Colon (tissue), 2 donors: Measurements from ENCODE around the gene CYP4F11.
"Not testable (repeated sequence)": the region's sequence is repeated elsewhere in the genome, so short reads cannot be mapped to it uniquely, and the experiment has no call there.

Source experiments
- FAIRE-seq: peaks from 2 replicates; lab custom pipeline; 2012; peaks lifted over from hg19 to GRCh38; lab: Jason Lieb, UNC
- donor health status: control.
- donor health status: control.

The CYP4F11 gene, protein sequence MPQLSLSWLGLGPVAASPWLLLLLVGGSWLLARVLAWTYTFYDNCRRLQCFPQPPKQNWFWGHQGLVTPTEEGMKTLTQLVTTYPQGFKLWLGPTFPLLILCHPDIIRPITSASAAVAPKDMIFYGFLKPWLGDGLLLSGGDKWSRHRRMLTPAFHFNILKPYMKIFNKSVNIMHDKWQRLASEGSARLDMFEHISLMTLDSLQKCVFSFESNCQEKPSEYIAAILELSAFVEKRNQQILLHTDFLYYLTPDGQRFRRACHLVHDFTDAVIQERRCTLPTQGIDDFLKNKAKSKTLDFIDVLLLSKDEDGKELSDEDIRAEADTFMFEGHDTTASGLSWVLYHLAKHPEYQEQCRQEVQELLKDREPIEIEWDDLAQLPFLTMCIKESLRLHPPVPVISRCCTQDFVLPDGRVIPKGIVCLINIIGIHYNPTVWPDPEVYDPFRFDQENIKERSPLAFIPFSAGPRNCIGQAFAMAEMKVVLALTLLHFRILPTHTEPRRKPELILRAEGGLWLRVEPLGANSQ

DNA sequence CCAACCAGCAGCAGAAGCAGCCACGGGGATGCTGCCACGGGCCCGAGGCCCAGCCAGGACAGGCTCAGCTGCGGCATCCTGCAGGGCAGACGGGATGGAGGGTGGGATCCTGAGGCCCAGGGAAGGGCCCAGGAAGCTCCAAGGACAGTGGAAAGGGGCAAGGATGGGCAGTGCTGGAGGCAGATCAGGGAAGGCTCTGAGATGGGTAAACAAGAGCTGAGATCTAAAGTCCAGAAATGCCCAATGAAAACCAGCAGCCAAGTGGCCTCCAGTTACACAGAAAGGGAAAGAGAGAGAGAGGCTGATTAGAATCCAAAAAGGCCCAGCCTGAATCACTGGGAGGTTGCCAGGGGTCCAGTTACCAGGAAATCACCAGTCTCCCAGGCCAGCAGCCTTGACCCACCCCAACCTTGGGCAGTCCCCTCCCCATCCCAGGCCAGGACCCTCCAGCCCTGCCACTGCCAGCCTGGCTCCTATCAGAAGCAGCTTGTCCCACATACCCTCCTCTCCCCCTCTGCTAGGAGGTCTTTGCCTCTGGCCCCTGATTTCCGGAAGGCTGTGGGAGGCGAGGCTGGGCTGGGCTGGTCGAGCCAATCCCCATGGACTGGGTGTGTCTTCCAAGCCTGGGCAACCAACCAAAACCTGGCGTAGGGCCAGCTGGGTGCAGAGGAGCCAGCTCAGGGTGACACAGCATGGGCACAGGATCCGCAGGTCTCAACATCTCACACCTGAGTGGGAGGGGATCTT lies at the start of gene CYP4F11:
Gene CYP4F11 (minus strand): TSS at position 198 of the 747 bp plus-strand sequence. CDS start 121 bp downstream, at position 77.
- FAIRE-seq, result no peak

DNA sequence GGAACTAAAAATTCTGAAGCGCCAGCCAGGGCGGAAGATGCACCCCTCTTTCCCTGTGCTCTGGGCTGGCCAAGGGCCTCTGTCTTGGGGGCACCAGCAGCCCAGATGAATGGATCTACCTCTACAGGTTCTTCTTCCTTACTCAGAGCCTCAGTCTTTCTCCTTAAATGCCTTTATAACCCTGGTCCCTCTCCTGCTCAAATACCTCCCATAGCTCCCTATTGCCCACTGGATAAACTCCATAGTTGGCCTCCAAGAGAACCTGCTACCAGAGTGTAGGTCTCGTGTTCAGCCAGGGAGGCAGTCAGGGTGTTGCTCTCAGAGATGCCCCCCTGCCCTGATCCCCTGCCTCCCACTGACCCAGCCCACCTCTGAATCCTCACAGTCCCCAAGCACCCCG lies 45.0 kb upstream of the CYP4F11 start:
- no peak for FAIRE-seq

DNA sequence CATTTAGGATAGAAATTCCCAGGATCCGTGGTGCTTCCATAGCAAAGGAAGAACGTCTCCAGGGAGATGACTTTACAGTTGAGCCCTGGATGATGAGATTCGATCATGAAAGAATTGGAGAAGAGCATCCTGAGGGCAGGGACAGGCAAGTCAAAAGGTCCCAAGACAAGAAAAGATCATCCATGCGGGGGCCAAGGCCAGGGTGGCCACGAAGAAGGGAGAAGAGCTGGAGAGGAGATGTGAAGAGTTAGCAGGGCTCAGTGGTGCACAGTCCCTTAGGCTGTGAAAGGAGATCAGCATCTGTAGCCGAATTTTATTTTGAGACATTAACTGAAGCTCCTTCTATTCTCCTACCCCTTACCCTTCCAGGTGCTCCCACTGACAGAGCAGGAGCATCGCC lies 43.4 kb upstream of the CYP4F11 start:
- no peak for FAIRE-seq

DNA sequence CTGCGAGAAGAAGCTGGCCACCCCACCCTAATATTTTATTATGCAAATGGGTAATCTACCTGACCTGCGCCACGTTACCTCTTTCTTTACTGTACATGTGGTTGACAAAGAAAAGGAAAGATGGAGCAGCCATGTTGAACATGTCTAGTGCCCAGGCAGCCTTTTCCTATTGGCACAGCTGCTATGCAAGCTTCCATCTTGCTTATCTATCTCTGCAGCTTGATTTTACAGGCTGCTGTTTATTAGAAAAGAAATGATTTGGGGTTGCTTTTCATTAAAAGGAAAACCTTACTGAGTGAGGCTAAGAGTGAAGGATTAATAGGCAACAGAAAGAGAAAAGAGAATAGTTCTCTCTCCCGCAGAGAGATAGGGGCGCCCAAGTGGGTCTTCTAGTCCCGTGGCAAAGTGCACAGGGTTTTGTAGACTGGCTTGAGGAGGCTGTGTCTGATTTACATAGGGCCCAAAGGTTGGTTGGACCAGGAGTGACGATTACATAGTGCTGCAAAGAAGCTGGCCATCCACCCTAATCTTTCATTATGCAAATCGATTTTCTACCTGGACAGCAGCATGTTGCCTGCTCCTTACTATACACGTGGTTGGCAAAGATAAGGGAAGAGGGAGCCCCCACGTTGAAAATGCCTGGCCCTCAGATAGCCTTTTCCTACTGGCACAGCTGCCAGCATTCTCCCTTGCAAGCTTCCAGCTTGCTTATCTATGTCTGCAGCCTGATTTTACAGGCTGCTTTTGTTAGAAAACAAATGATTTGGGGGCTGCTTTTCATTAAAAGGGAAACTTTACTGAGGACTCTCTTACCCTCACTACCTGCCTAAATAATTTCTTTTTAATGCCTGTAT lies 42.7 kb upstream of the CYP4F11 start:
- FAIRE-seq, result no peak

DNA sequence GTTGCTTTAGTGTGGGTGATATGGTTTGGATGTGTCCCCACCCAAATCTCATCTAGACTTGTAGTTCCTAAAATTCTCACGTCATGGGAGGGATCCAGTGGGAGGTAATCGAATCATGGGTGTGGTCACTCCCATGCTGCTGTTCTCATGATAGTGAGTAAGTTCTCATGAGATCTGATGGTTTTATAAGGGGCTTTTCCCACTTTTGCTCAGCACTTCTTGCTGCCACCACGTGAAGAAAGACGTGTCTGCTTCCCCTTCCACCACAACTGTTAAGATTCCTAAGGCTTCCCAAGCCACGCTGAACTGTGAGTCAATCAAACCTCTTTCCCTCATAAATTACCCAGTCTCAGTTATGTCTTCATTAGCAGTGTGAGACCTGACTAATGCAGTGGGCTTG lies 40.5 kb upstream of the CYP4F11 start:
- no peak for FAIRE-seq

DNA sequence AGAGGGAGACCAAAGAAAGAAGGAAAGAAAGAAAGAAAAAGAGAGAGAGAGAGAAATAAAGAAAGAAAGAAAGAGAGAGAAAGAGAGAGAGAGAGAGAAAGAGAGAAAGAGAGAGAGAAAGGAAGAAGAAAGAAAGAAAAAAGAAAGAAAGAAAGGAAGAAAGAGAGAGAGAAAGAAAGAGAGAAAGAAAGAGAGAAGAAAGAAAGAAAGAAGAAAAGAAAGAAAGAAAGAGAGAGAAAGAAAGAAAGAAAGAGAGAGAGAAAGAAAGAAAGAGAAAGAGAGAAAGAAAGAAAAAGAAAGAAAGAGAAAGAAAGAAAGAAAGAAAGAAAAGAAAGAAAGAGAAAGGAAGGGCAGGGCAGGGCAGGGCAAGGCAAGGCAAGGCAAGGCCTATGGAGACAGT lies 37.7 kb upstream of the CYP4F11 start:
- not testable (repeated sequence) for FAIRE-seq

DNA sequence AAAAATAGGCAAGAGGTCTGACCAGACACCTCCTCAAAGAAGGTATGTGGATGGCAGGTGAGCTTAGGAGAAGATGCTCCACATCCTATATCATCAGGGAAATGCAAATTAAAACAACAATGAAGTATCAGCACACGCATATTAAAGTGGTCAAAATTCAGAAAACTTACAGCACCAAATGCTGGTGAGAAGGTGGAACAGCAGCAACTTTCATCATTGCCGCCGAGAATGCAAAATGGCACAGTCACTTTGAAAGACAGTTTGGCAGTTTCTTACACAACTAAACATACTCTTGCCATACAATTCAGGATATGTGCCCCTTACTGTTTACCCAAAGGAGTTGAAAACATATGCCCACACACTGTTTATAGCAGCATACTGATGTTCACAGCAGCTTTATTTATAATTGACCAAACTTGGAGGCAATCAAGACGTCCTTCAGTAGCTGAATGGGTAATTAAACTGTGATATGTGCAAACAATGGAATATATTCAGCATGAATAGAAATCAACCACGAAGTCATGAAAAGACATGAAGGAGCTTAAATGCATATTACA lies 37.0 kb upstream of the CYP4F11 start:
- FAIRE-seq, result no peak

DNA sequence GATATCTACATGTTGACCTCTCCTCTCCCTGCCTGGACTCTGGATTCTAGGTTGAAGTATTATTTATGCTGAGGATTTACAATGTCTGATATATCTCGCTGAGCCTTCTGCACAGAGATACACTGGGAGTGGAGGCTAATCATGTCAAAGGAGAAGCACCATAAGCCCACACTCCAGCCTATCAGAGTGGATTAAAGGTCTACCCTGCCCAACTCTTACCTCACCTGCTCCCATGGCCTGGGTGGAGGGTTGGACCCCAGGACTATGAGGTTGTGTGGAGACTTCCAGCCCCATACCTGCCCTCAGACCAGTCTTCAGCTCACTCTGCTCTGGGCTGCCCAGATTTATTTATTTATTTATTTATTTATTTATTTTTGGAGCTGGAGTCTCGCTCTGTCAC lies 29.9 kb upstream of the CYP4F11 start:
- no peak for FAIRE-seq

DNA sequence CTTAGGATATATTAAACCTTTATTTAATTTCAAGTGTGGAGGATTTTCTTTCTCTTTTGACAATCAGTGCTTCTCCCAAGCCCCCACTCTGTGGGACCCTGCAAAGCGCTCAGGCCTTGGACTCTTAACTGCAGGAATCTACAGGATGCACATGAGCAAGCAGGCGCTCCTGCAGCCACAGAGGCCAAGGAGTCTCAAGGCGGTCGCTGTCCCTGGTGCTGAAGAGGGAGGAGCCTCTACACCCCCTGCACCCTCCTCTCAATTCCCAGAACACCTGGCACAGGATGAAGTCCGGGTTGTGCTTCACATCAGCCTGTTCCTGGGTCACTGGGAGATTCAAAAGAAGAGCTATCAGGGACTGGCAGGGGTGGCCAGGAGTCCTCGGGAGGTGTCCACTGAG lies 28.0 kb upstream of the CYP4F11 start:
- no peak for FAIRE-seq

DNA sequence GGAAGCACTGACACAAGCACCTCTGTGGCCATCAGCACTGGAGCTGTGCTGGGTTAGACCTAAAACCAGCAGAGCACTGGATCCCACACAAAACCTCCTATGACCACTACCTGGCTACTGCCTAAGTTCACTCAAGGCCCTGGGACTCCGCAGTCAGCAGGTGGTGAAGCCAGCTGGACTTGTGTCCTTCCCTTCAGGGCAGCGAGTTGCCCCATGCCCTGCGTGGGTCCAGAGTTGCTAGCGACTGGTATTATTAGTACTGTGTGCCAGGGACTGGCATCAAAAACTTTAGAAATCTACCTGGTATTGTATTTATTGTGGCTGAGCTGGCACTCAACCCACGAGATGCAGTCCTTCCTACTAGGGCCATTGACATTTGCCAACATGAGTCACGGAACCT lies 20.5 kb upstream of the CYP4F11 start:
- FAIRE-seq, result no peak

DNA sequence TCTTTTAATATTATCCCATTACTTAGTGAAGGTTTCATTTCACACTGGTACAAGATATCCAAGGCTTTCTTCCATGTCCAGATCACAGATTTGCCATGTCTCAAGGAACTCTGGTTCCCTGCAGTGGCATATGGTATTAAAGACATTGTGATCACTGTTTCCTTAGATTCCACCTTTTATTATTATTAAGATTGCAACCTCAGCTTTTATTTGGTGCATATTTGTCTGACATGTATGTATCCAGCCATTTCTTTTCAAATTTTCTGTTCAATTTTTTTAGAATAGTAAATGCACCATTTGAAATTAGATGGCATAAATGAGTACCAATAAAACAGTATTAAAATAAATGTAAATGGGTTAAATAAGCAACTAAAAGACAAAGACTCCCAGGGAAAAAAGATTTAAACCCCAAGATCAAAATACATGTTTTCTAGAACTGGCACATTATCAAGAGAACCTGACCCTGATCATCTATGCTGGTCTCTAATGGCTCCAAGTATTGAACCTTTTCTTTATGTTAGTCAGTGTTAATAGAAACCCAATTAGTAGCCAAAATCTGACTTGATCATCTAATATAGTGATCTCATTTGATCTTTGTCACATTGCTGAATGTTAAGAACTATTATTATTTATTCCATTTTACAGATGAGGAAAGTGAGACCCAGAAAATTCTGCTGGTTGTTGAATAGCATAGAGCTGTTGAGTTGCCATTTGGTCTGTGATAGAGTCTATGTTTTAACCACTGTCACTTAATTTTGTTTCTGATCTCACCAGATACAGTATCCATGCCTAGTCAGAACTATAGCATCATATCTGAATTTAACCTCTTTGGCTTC lies 14.1 kb upstream of the CYP4F11 start, which contains the start of gene OR10H4:
Gene OR10H4 (plus strand): TSS at position 786 of the 836 bp plus-strand sequence. CDS start 0 bp downstream, at position 786.
- no peak for FAIRE-seq

DNA sequence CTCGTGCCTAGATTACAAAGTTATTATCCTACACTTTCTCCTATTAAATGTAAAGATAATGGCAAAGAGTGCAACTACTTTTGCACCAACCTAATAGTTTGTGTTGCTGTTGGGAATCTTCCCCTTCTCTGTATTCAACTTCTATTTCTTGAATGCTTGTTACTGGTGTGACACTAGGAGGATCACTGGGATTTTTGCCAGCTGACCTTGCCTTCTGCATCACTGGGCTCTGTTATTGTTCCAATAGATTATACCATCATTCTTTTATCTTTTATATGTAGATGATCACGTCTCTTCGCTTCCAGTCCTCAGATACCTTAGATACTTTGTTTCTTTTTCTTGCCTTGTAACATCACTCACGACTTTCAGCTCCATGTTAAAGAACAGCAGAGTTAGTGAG lies 11.0 kb upstream of the CYP4F11 start:
- no peak for FAIRE-seq

DNA sequence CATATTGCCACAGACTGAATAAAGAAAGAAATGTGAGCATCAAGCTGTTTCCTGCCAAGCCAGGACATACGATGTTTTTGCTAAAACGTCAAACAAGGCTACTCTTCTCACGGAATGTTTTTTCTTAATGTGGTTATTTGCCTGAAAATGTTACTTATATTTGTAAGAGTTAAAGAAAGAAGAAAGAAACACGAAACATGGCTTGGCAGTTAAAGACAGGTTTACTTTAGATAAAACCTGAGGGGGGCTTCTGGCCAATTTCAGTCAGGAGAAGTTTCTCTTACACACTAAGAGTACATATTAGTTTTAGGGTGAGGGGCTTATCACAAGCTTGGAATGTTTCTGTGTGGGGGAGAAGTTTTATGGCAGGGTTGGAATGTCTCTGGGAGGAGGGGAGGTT lies 10.1 kb upstream of the CYP4F11 start:
- FAIRE-seq, result no peak

DNA sequence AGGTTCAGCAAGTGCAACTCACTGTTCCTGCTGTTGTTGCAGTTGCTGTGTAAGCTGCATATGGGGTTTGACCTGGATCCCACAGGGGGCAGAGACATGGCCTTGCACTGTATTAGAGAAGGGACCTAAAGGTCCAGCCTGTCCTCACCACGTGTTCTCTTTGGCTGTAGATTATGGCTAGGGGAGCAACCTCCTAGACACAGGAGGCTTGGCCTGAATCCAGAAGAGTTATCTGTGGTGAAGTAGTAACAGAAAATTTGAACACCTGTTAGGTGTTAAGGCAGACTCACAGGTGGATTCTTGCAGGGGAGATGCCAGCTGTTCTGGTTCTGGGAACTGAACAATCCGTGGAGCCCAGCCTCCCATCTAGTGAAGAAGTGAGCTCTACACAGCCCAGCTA lies 3.4 kb upstream of the CYP4F11 start:
- FAIRE-seq, result no peak

DNA sequence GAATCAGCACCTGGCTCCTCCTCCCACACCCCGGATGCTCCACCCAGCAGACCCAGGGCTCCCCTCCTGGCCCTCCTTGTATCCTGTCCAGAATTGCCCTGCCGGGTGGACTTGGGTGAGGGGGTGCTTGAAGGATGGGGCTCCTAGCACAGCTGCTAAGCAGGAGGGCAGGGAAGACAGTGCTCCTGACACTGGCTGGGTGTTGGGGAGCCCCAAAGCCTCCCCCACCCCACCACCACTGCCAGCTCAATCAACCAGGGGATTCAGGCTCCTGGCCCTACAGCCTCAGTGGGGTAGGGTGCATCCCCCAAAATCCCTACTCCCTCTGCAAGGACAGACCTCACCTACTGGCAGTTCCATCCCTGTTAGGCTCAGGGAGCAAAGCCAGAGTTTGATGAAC lies 2.6 kb upstream of the CYP4F11 start:
- no peak for FAIRE-seq

DNA sequence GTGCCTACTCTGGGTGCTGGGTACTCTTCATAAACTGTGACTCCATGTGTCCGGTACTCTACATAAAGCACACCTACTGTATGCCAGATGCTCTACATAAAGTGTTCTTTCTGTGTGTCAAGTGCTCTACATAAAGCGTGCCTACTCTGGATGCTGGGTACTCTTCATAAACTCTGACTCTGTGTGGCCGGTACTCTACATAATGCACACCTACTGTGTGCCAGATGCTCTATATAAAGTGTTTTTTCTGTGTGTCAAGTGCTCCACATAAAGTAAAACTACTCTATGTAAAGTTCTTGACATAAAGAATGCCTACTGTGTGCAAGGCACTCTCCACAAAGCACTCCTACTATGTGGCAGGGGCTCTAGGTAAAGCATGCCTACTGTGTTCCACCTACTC lies 1.8 kb upstream of the CYP4F11 start:
- FAIRE-seq, result no peak

DNA sequence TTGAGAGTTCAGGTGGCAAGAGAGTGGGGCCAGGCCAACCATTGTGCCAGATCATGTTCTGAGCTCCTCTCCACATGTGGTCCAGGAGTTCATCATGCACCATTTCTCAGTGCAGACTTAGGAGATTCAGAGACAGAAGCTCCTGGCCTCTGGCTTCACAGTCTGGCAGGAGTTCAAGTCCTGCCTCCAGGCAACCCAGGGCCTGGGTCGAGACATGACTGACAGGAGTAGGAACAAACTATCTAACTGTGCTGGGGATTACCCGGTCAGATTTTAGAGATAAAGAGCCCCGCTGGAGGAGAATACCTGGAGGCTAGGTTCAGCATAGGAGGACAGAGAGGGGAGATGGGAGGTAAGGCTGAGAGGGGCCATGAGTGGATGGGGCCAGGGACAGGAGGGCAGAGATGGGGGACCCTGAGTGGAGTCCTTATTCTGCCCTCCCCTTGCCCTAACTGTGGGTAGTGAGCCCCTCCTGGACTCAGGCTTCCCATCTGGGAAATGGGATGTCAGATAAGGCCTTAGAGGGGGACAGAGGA lies 906 bp upstream of the CYP4F11 start:
- FAIRE-seq, result no peak

DNA sequence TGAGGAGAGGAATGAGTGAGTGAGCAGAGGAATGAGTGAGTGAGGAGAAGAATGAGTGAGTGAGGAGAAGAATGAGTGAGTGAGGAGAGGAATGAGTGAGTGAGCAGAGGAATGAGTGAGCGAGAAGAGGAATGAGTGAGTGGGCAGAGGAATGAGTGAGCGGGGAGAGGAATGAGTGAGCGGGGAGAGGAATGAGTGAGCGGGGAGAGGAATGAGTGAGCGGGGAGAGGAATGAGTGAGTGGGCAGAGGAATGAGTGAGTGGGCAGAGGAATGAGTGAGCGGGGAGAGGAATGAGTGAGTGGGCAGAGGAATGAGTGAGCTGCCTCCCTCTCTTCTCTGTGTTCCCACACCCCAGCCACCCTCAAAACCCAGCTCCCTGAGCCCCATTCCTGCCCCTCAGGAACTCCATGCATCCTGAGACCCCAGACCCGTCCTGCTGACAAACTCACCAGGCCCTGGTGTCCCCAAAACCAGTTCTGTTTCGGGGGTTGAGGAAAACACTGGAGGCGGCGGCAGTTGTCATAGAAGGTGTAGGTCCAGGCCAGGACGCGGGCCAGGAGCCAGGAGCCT lies 483 bp downstream of the CYP4F11 start:
- not testable (repeated sequence) for FAIRE-seq

DNA sequence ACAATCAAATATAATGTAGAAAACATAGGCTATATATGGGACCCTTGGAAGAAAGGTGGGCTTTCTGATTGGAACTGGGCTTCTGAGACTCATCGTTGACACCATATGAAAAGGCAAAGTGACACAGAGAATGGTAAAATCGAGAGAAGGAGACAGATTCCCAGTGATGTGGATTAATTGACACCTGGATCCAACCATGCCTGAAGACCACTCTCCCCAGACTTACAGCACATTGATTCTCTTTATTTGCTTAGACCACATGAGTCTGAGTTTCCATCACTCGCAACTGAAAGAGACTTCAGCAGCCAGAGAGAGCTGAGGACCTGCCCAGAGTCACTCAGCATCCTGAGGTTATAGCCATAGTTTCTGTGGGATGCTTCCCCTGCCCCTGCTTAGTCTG lies 6.0 kb downstream of the CYP4F11 start:
- FAIRE-seq, result no peak

DNA sequence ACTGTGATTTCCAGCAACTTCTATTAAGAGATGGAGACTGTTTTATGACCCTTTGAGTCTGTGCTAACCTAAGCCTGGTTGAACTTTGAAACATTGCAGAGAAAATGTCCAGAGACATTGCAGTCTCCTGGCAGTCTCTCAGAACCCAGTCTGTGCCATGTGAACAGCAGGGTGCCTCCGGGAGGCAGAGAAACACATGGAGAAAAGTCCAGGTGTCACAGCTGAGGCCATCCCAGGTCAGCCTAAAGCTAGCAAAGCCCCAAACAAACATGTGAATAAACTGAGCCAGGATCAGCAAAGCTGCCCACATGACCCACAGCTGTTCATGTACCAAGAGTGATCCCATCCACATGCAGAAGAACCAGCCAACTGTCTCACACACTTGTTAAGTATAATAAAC lies 7.8 kb downstream of the CYP4F11 start:
- no peak for FAIRE-seq
